HepG2 (cell line): ENCODE data around the gene PEMT. TPM values are rescaled to one million over a fixed set of nuclear protein-coding genes. Genes with fewer than 3 reads are reported as not detected.

ENCODE experiments used
- BATF2 ChIP-seq: sonication (generic); formaldehyde crosslinking; IDR thresholded peaks from 2 replicates; pipeline ENCODE4 v1.8.0; 2022; ENCODE audit warnings: mild to moderate bottlenecking, missing genetic modification reagents, moderate library complexity
- EP300 ChIP-seq, 3 experiments: sonication (generic) in 1 of 3; formaldehyde crosslinking in 1 of 3; IDR thresholded peaks; 2 replicates each; pipeline versions ENCODE4 v1.5.1 to v1.6.1; 2011 to 2020; ENCODE audit warnings: low read depth in 2 of 3, low read length in 2 of 3, borderline replicate concordance in 1 of 3, improper control_type of control experiment in 1 of 3, mild to moderate bottlenecking in 1 of 3, missing genetic modification reagents in 1 of 3, moderate library complexity in 1 of 3
- FOXM1 ChIP-seq: sonication (generic); formaldehyde crosslinking; IDR thresholded peaks from 2 replicates; pipeline ENCODE4 v1.5.0; 2020; ENCODE audit warnings: missing genetic modification reagents
- HOXA9 ChIP-seq: sonication (generic); formaldehyde crosslinking; IDR thresholded peaks from 2 replicates; pipeline ENCODE4 v1.8.1; 2022; ENCODE audit warnings: missing genetic modification reagents, mild to moderate bottlenecking, moderate library complexity, borderline replicate concordance
- MIER2 ChIP-seq: IDR thresholded peaks from 2 replicates; pipeline ENCODE4 v1.6.1; 2016; ENCODE audit warnings: missing biosample characterization, missing genetic modification reagents
- POLR2G ChIP-seq: fragments of 200-400 bp; formaldehyde crosslinking; IDR thresholded peaks from 2 replicates; pipeline ENCODE4 v1.6.1; 2018; ENCODE audit warnings: mild to moderate bottlenecking, low read depth, low read length, moderate library complexity
- RELA ChIP-seq: sonication (generic); formaldehyde crosslinking; IDR thresholded peaks from 2 replicates; pipeline ENCODE4 v1.4.0; 2020; ENCODE audit warnings: missing genetic modification reagents
- SATB2 ChIP-seq: sonication (generic); formaldehyde crosslinking; IDR thresholded peaks from 2 replicates; pipeline ENCODE4 v1.5.0; 2020; ENCODE audit warnings: missing genetic modification reagents
- SMAD1 ChIP-seq: sonication (generic); formaldehyde crosslinking; IDR thresholded peaks from 2 replicates; pipeline ENCODE4 v1.4.0; 2020; ENCODE audit warnings: missing genetic modification reagents, low read depth, mild to moderate bottlenecking, borderline replicate concordance
- SMAD9 ChIP-seq: sonication (generic); formaldehyde crosslinking; IDR thresholded peaks from 2 replicates; pipeline ENCODE4 v1.5.1; 2020; ENCODE audit warnings: mild to moderate bottlenecking, missing genetic modification reagents
- SP5 ChIP-seq: IDR thresholded peaks from 2 replicates; pipeline ENCODE4 v1.6.1; 2016; ENCODE audit warnings: low read depth, borderline replicate concordance
- SPEN ChIP-seq: sonication (generic); formaldehyde crosslinking; IDR thresholded peaks from 2 replicates; pipeline ENCODE4 v1.5.1; 2020; ENCODE audit warnings: low read depth, mild to moderate bottlenecking, missing genetic modification reagents
- TGIF2 ChIP-seq: IDR thresholded peaks from 2 replicates; pipeline ENCODE4 v1.6.1; 2016; ENCODE audit warnings: control low read depth, missing compliant biosample characterization
- ZBTB38 ChIP-seq: sonication (generic); formaldehyde crosslinking; IDR thresholded peaks from 2 replicates; pipeline ENCODE4 v1.5.1; 2020; ENCODE audit warnings: mild to moderate bottlenecking, missing genetic modification reagents
- ZKSCAN5 ChIP-seq: sonication (generic); formaldehyde crosslinking; IDR thresholded peaks from 2 replicates; pipeline ENCODE4 v1.5.1; 2020; ENCODE audit warnings: mild to moderate bottlenecking, missing genetic modification reagents
- ZNF33A ChIP-seq: sonication (generic); formaldehyde crosslinking; IDR thresholded peaks from 2 replicates; pipeline ENCODE4 v1.5.1; 2020; ENCODE audit warnings: missing genetic modification reagents, mild to moderate bottlenecking, moderate library complexity, borderline replicate concordance
- ZNF616 ChIP-seq: sonication (generic); formaldehyde crosslinking; IDR thresholded peaks from 2 replicates; pipeline ENCODE4 v1.5.0; 2020; ENCODE audit warnings: low read depth, mild to moderate bottlenecking, missing genetic modification reagents
- polyA plus RNA-seq, 8 experiments: library from polyadenylated mRNA; depleted of rRNA in 3 of 8; stranded (reverse) in 7 of 8; unstranded in 1 of 8; fragments of >200 nt; fragmentation: Illumina TruSeq in 4 of 8; extraction: Trizol in 4 of 8; gene quantifications; 2 replicates each; pipeline versions ENCODE4 v1.2.1 to v1.2.3, GENCODE V29; 2011 to 2016; ENCODE audit warnings: low read depth in 4 of 8, missing spikeins in 1 of 8, mixed read lengths in 1 of 8; ENCODE audit not compliant: insufficient read depth in 1 of 8
- total RNA-seq, 5 experiments: library from RNA; depleted of rRNA; stranded (reverse); fragments of >200 nt; fragmentation: Illumina TruSeq; extraction: Trizol; gene quantifications; 2 replicates each; pipeline ENCODE4 v1.2.3, GENCODE V29; 2016; ENCODE audit warnings: low read depth in 1 of 5
- TF ChIP-seq, protein P1 (sequence below): sonication (generic); formaldehyde crosslinking; IDR thresholded peaks from 2 replicates; pipeline ENCODE4 v1.4.0; 2020; ENCODE audit warnings: mild to moderate bottlenecking, missing genetic modification reagents
- TF ChIP-seq, protein P2 (sequence below): sonication (generic); formaldehyde crosslinking; IDR thresholded peaks from 2 replicates; pipeline ENCODE4 v1.9.0; 2021; ENCODE audit warnings: missing genetic modification reagents, borderline replicate concordance

PEMT gene
- total and polyA plus RNA-seq, 2 of the 13 experiments (the other 11 are each of a cell fraction or from before 2014, with no cell fraction given) = 31.7 to 43.6 TPM

DNA sequence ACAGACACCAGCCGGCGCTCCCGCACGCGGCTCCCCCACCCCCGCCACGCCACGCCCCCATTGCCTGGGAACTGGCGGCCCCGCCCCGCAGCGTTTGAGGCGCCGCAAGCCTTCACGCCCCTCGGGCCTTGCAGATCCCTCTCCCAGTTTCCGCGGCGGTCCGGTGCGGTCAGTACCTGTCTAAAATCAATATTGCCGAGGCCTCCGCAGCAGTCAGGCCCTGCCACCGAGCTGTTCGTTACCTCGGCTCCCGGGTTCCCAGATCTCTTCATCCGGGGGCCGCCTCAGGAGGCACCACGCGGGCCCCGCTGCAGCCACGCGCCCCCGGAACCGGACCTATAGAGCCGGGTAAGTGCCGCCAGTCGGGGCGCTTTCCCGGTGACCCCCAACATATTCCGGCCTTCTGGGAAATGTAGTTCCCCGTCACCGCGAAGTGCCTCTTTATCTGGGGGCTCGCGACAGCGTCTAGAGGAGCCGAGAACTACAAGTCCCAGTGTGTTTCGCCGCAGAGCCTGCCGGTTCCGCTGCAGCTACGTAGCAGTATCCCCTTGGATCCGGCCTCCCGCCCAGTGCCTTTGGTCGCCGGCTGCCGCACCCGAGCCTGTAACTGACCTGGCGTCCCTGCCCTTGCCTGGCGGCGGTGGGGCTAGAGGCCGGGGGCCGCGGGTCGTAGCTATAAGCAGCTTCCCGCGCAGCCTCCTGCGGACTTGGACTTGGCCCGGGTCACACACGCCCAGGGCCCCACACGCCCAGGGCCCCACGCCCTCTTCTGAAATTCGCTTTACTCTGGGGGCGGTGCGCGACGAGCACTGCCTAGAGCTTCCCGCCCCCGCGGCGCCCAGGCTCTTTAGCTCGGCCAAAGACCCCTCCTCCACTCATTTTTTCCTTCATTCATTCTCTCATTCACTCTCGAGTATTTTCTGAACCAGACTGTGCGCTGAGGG lies at the start of gene PEMT (continued):
- TF ChIP-seq ZNF616 (CRISPR knock-in tag) = no peak
- TF ChIP-seq ZNF33A (CRISPR knock-in tag) = no peak
- no peak for TF ChIP-seq EP300 (IDR thresholded peaks at IDR 0.05; ENCODE audit: low read depth in 2 of 2, low read length in 2 of 2)
- TF ChIP-seq EP300 (CRISPR knock-in tag; IDR thresholded peaks at IDR 0.05; ENCODE audit: borderline replicate concordance) = no peak
- no peak for TF ChIP-seq ZKSCAN5
- no peak for TF ChIP-seq HOXA9 (CRISPR knock-in tag)
- peak; percentile 76; the same call in 1 of the 2 replicates for TF ChIP-seq SPEN
- TF ChIP-seq SP5 (CRISPR knock-in tag) = no peak; the same call in 1 of the 2 replicates
- no peak for TF ChIP-seq SMAD1 (CRISPR knock-in tag)
- TF ChIP-seq, protein P1, sequence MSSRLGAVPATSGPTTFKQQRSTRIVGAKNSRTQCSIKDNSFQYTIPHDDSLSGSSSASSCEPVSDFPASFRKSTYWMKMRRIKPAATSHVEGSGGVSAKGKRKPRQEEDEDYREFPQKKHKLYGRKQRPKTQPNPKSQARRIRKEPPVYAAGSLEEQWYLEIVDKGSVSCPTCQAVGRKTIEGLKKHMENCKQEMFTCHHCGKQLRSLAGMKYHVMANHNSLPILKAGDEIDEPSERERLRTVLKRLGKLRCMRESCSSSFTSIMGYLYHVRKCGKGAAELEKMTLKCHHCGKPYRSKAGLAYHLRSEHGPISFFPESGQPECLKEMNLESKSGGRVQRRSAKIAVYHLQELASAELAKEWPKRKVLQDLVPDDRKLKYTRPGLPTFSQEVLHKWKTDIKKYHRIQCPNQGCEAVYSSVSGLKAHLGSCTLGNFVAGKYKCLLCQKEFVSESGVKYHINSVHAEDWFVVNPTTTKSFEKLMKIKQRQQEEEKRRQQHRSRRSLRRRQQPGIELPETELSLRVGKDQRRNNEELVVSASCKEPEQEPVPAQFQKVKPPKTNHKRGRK (CRISPR knock-in tag) = no peak
- TF ChIP-seq BATF2 (CRISPR knock-in tag) = no peak
- peak; percentile 81 for TF ChIP-seq POLR2G
- TF ChIP-seq RELA (CRISPR knock-in tag) = no peak
- no peak for TF ChIP-seq FOXM1 (CRISPR knock-in tag)
- TF ChIP-seq SMAD9 (CRISPR knock-in tag) = no peak
- peak; percentile 56; the same call in 1 of the 2 replicates for TF ChIP-seq ZBTB38 (CRISPR knock-in tag)
- TF ChIP-seq TGIF2 (CRISPR knock-in tag) = peak; percentile 4; the same call in 1 of the 2 replicates
- TF ChIP-seq SATB2 (CRISPR knock-in tag) = no peak
- TF ChIP-seq, protein P2, sequence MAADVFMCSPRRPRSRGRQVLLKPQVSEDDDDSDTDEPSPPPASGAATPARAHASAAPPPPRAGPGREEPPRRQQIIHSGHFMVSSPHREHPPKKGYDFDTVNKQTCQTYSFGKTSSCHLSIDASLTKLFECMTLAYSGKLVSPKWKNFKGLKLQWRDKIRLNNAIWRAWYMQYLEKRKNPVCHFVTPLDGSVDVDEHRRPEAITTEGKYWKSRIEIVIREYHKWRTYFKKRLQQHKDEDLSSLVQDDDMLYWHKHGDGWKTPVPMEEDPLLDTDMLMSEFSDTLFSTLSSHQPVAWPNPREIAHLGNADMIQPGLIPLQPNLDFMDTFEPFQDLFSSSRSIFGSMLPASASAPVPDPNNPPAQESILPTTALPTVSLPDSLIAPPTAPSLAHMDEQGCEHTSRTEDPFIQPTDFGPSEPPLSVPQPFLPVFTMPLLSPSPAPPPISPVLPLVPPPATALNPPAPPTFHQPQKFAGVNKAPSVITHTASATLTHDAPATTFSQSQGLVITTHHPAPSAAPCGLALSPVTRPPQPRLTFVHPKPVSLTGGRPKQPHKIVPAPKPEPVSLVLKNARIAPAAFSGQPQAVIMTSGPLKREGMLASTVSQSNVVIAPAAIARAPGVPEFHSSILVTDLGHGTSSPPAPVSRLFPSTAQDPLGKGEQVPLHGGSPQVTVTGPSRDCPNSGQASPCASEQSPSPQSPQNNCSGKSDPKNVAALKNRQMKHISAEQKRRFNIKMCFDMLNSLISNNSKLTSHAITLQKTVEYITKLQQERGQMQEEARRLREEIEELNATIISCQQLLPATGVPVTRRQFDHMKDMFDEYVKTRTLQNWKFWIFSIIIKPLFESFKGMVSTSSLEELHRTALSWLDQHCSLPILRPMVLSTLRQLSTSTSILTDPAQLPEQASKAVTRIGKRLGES (CRISPR knock-in tag) = no peak
- no peak for TF ChIP-seq MIER2 (CRISPR knock-in tag)
